Fibroblast of pulmonary artery (primary cell): ENCODE results near the gene NKPD1.

ENCODE experiments used
- DNase-seq: peaks from one replicate; pipeline ENCODE4 v3.0.0-alpha.2; 2010; ENCODE audit warnings: low read depth
- H3K4me3 ChIP-seq: replicated peaks from 2 replicates; pipeline ENCODE4 v1.5.1; 2011; ENCODE audit warnings: low read depth, mild to moderate bottlenecking, control low read depth, low read length, moderate library complexity
- TF ChIP-seq, protein P1 (sequence below): IDR thresholded peaks from 2 replicates; pipeline ENCODE4 v1.5.1; 2011; ENCODE audit warnings: mild to moderate bottlenecking, control low read depth, low read length, inconsistent platforms; ENCODE audit errors: missing control alignments

Gene NKPD1

DNA sequence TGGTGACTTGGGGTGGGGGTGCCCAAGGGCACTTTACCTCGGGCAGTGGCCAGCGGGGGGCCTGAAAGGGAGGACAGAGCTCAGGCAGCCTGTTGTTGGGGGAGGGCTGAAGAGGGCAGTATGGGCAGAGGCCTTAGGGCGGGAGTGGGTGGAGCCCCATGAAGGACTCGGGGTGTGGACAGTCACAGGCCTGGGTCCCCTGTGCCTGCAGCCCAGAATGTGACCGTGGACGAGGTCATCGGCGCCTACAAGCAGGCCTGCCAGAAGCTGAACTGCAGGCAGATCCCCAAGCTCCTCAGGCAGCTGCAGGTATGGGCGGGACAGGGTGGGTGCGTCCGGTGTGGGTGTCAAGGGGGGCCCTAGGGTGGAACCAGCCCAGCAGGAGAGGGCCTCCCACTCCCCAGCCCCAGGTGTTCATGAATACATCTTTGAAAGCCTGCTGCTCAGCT lies 22.5 kb downstream of the NKPD1 start:
- no peak for DNase-seq
- no peak overlapping the region for H3K4me3 ChIP-seq
- TF ChIP-seq, protein P1, sequence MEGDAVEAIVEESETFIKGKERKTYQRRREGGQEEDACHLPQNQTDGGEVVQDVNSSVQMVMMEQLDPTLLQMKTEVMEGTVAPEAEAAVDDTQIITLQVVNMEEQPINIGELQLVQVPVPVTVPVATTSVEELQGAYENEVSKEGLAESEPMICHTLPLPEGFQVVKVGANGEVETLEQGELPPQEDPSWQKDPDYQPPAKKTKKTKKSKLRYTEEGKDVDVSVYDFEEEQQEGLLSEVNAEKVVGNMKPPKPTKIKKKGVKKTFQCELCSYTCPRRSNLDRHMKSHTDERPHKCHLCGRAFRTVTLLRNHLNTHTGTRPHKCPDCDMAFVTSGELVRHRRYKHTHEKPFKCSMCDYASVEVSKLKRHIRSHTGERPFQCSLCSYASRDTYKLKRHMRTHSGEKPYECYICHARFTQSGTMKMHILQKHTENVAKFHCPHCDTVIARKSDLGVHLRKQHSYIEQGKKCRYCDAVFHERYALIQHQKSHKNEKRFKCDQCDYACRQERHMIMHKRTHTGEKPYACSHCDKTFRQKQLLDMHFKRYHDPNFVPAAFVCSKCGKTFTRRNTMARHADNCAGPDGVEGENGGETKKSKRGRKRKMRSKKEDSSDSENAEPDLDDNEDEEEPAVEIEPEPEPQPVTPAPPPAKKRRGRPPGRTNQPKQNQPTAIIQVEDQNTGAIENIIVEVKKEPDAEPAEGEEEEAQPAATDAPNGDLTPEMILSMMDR, result no peak

DNA sequence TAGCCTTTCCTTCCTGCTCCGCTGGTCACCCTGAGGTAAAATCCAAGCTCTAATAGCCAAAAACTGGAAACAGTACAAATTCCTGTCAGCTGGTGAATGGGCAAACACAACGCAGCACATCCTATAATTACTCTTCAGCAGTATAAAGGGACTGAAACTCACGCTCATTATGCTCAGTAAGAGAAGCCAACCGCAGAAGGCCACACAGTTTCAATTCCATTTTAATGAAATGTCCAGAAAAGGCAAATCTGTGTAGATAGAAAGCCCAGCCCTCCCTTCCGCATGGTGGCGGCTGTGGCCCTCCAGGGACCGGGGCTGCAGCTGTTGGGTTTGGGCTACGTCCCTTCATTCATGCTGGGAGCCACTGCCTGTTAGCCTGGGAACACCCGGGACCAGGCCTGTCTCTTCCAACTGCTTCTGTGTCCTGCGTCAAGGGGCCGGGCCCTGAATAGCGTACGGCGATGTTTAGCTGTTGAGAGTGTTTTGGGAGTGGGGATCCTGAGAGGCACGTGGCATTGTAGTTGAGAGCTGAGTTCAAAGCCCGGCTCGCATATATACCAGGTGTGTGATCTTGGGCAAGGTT lies 23.5 kb downstream of the NKPD1 start:
- TF ChIP-seq, protein P1, result no peak

DNA sequence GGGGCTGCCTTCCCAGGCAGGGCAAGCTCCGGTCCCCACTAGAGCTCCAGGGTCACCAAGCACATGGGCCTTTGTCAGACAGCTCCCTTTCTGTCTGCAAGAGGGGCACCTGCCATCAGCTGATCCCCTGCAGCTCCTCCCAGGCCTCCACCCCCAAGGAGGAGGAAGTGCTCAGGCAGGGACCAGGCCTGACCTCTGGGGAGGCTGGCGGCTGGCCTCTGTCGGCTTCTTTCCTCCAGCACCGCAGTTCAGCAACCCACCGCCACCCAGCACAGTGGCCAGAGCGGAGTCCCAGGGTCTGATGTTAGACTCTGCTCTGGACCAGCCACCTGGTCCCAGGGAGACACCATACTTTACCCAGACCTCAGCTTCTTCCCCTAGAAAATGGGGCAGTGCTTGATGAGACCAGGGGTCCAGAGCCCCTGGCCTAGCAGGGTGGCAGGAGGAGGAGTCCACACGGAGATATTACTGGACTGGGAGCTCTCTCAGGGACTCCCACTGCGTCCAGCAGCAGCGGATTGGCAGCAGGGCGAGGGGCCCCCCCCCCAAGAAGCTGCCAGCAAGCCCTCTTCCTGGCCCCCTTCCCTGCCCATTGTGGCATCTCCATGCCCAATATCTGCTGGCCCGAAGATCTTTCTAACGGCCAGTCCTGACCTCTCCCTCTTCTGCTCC lies 24.1 kb downstream of the NKPD1 start:
- TF ChIP-seq, protein P1, result no peak
- no peak overlapping the region for H3K4me3 ChIP-seq
- no peak for DNase-seq

More for the DNA sequence above, 23.5 kb downstream of the NKPD1 start:
- H3K4me3 ChIP-seq, result no peak overlapping the region
- no peak for DNase-seq

DNA sequence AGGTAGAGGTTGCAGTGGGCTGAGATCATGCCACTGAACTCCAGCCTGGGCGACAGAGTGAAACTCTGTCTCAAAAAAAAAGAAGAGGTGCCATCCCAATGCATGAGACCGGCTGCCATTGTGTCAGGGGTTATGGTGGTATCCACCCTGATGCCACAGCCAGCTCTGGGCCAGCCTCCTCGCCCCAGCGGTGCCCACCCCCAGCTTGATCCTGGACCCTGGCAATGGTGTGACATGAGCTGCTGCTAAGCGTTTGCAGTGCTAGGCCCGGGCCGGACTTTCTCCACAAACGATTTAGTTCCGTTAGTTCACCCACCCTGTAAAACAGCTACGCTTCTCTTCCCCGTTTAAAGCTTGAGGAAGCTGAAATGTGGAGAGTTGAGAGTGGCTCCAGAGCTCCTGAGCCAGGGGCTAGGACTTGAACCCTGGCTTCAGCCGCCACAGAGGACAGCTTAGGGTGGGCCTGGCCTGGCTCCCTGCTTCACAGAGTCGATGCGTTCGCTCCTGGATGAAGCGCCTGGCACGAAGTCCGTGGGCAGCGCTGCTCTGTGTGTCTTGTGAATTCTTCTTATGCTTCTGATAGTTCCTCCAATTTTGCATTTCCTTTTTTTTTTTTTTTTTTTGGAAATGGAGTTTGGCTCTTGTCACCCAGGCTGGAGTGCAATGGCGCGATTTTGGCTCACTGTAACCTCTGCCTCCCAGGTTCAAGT lies 25.5 kb downstream of the NKPD1 start:
- no peak for DNase-seq
- TF ChIP-seq, protein P1, result no peak
- H3K4me3 ChIP-seq, result no peak overlapping the region

DNA sequence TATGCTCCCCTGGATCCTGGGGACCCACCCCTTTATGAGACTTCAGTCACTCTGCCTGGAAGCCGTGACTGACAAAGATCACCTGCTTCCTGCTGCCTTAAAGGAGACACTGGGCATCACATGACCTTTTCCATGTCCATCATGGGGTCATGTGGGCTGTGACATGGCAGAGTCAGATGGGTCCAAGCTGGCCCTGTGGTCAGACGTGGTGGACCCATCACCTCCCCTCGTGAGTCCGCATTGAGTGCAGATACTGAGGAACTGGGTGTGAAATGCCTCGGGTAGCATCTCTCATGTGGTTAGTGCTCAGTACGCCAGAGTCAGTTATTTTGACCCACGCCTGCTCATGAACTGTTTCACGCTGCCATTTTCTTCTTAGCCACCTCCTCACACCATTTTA lies 27.1 kb downstream of the NKPD1 start:
- no peak overlapping the region for H3K4me3 ChIP-seq
- DNase-seq, result no peak
- TF ChIP-seq, protein P1, result no peak

DNA sequence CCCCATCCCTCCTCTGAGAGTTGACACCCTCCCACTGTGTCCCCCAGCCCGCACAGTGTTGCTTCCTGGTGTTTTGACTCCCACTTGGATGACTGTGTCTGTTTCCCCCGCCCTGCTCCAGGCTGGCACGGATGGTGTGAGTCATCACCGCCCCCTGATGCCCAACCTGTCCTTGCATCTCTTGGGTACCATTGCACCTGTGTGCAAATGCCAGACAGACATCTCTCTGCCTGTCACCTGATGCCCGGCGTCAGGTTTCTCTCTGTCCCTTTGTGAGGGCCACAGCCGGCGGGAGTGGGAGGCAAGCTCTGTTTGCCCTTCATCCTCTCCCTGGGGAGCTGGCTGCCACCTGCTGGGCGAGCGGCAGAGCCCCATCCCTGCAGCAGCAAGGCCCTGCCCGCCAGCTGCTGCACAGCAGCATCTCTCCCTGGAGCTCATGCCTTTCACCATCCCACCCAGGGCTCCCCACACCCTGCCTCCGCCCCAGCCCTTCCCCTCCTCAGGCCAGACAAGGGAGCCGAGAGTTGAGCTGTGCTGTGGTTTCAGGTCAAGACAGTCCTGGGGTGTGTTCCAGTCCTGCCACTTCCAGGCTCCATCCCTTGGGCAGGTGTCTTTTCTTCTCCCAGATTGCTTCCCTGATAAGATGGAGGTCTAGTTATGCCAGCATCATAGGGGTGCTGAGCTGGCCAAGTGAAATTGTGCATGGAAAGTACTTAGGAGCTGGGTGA lies 29.7 kb downstream of the NKPD1 start:
- TF ChIP-seq, protein P1, result peak; percentile 13
- no peak for DNase-seq
- no peak overlapping the region for H3K4me3 ChIP-seq
